GM23338 (cell line): Measurements from ENCODE around the gene RPS6KB1. TPM values are rescaled to one million over a fixed set of nuclear protein-coding genes. Genes with fewer than 3 reads are reported as not detected.
"Not testable (repeated sequence)": the region's sequence is repeated elsewhere in the genome, so short reads cannot be mapped to it uniquely, and the experiment has no call there.

ENCODE experiments used
- ATAC-seq: fragments of 200-7000 bp; cut with Tn5 transposase; 3 replicates; pipeline ENCODE4 v1.9.1; 2020
- DNase-seq: peaks from one replicate; pipeline ENCODE4 v3.0.0-alpha.2; 2015; ENCODE audit warnings: low spot score
- H2AFZ ChIP-seq: fragments of 200-600 bp; sonication (generic); 2 replicates; pipeline ENCODE4 v1.8.0; 2016; ENCODE audit warnings: antibody characterized with exemption, mild to moderate bottlenecking, moderate library complexity
- H3F3A ChIP-seq: fragments of 200-600 bp; sonication (generic); replicated peaks from 2 replicates; pipeline ENCODE4 v1.8.0; 2017; ENCODE audit warnings: antibody characterized with exemption, mixed run types, low read depth
- H3K27ac ChIP-seq: fragments of 200-600 bp; sonication (generic); 2 replicates; pipeline ENCODE4 v1.6.1; 2016; ENCODE audit warnings: low read depth
- H3K27me3 ChIP-seq: fragments of 200-600 bp; sonication (generic); 2 replicates; pipeline ENCODE4 v1.8.0; 2016; ENCODE audit warnings: mild to moderate bottlenecking, mixed run types, moderate library complexity; ENCODE audit not compliant: insufficient read depth
- H3K36me3 ChIP-seq: fragments of 200-600 bp; sonication (generic); 2 replicates; pipeline ENCODE4 v1.8.0; 2016; ENCODE audit warnings: mild to moderate bottlenecking; ENCODE audit not compliant: insufficient read depth
- H3K4me1 ChIP-seq: fragments of 200-600 bp; sonication (generic); 2 replicates; pipeline ENCODE4 v1.8.0; 2016; ENCODE audit warnings: mild to moderate bottlenecking, moderate library complexity; ENCODE audit not compliant: insufficient read depth
- H3K4me2 ChIP-seq: fragments of 200-600 bp; sonication (generic); 2 replicates; pipeline ENCODE4 v1.7.1; 2017; ENCODE audit warnings: mixed run types
- H3K4me3 ChIP-seq: fragments of 200-600 bp; sonication (generic); 2 replicates; pipeline ENCODE4 v1.6.1; 2016; ENCODE audit warnings: mixed run types
- H3K79me2 ChIP-seq: fragments of 200-600 bp; sonication (generic); replicated peaks from 2 replicates; pipeline ENCODE4 v1.8.0; 2017; ENCODE audit warnings: mild to moderate bottlenecking; ENCODE audit not compliant: insufficient read depth
- H3K9me2 ChIP-seq: fragments of 200-600 bp; sonication (generic); 2 replicates; pipeline ENCODE4 v1.8.0; 2017; ENCODE audit not compliant: insufficient read depth
- H4K20me1 ChIP-seq: fragments of 200-600 bp; sonication (generic); replicated peaks from 2 replicates; pipeline ENCODE4 v1.8.0; 2017; ENCODE audit warnings: mild to moderate bottlenecking; ENCODE audit not compliant: insufficient read depth
- H3K27ac Mint-ChIP-seq: 2 replicates; pipeline ENCODE4 v1.8.0; 2020; ENCODE audit warnings: inconsistent platforms, mild to moderate bottlenecking, moderate library complexity, mixed read lengths
- H3K27me3 Mint-ChIP-seq: 3 replicates; pipeline ENCODE4 v1.8.0; 2022; ENCODE audit warnings: low read depth, mild to moderate bottlenecking, moderate library complexity, mixed read lengths, inconsistent platforms; ENCODE audit not compliant: insufficient read depth, poor library complexity
- H3K36me3 Mint-ChIP-seq: 3 replicates; pipeline ENCODE4 v1.8.0; 2021; ENCODE audit warnings: low read depth, mild to moderate bottlenecking, inconsistent platforms, moderate library complexity, mixed read lengths
- H3K4me1 Mint-ChIP-seq: 3 replicates; pipeline ENCODE4 v1.8.0; 2020; ENCODE audit warnings: mild to moderate bottlenecking, inconsistent platforms, mixed read lengths
- H3K4me3 Mint-ChIP-seq: 3 replicates; pipeline ENCODE4 v1.8.0; 2021; ENCODE audit warnings: moderate library complexity, mild to moderate bottlenecking, inconsistent platforms, mixed read lengths
- H3K9me3 Mint-ChIP-seq: 3 replicates; pipeline ENCODE4 v1.8.0; 2020; ENCODE audit warnings: moderate library complexity, mild to moderate bottlenecking, inconsistent platforms, mixed read lengths
- CREB1 ChIP-seq: fragments of 250-450 bp; sonication (Bioruptor Pico); IDR thresholded peaks from 2 replicates; pipeline ENCODE4 v1.5.0; 2020; ENCODE audit warnings: low read depth, mild to moderate bottlenecking, moderate library complexity
- CTCF ChIP-seq, 2 experiments: fragments of 200-600 bp in 1 of 2; sonication (generic) in 1 of 2; conservative IDR thresholded peaks; 2 replicates each; pipeline versions ENCODE4 v1.5.1 to v1.6.1; 2016 to 2017; ENCODE audit warnings: antibody characterized with exemption in 2 of 2, low read depth in 2 of 2, mild to moderate bottlenecking in 2 of 2, moderate library complexity in 1 of 2
- ETS1 ChIP-seq: IDR thresholded peaks from 2 replicates; pipeline ENCODE4 v1.6.1; 2016; ENCODE audit warnings: antibody characterized with exemption
- JUNB ChIP-seq: IDR thresholded peaks from one replicate; pipeline ENCODE4 v1.6.1; 2016; ENCODE audit warnings: antibody characterized with exemption; ENCODE audit not compliant: unreplicated experiment
- NANOG ChIP-seq: IDR thresholded peaks from 2 replicates; pipeline ENCODE4 v1.6.1; 2016; ENCODE audit warnings: antibody characterized with exemption, borderline replicate concordance
- POLR2AphosphoS5 ChIP-seq: IDR thresholded peaks from 2 replicates; pipeline ENCODE4 v1.6.1; 2016; ENCODE audit warnings: antibody characterized with exemption, low read depth
- STAT1 ChIP-seq: IDR thresholded peaks from one replicate; pipeline ENCODE4 v1.6.1; 2016; ENCODE audit warnings: antibody characterized with exemption; ENCODE audit not compliant: unreplicated experiment
- ZNF114 ChIP-seq: fragments of 250-450 bp; sonication (Bioruptor Pico); IDR thresholded peaks from 2 replicates; pipeline ENCODE4 v1.5.0; 2020; ENCODE audit warnings: mild to moderate bottlenecking, moderate library complexity
- ZNF331 ChIP-seq: fragments of 250-450 bp; sonication (Bioruptor Pico); IDR thresholded peaks from 2 replicates; pipeline ENCODE4 v1.5.0; 2020; ENCODE audit warnings: low read depth, mild to moderate bottlenecking, moderate library complexity
- ZNF462 ChIP-seq: fragments of 250-450 bp; sonication (Bioruptor Pico); IDR thresholded peaks from 2 replicates; pipeline ENCODE4 v1.5.0; 2020; ENCODE audit warnings: mild to moderate bottlenecking, moderate library complexity
- polyA plus RNA-seq: library from polyadenylated mRNA; unstranded; fragments of >200 nt; fragmentation: Nextera tagmentation; extraction: Ambion mirVana; gene quantifications from 2 replicates; pipeline ENCODE4 v1.2.1, GENCODE V29; 2016
- total RNA-seq: library from RNA; depleted of rRNA; stranded (reverse); fragments of >200 nt; shearing (Covaris generic); gene quantifications from 2 replicates; pipeline ENCODE4 v1.2.3, GENCODE V29; 2014

Gene RPS6KB1
- total and polyA plus RNA-seq, 2 experiments from 2014 or later, result 19.5 to 21.7 TPM

GRCh38 chr17:59852847-59853167, 40.1 kb upstream of the RPS6KB1 start:
- not testable (repeated sequence) for H3K27me3 ChIP-seq, H2AFZ ChIP-seq, H3K36me3 Mint-ChIP-seq, H3K4me2 ChIP-seq, H3F3A ChIP-seq, H3K9me3 Mint-ChIP-seq, H3K4me1 ChIP-seq, H4K20me1 ChIP-seq, H3K4me3 ChIP-seq, ATAC-seq, H3K36me3 ChIP-seq, DNase-seq, H3K4me3 Mint-ChIP-seq, H3K9me2 ChIP-seq, H3K79me2 ChIP-seq
- H3K27ac Mint-ChIP-seq, result peak overlapping the region; percentile 80
- H3K4me1 Mint-ChIP-seq, result peaks cover 30% of the 10 kb centered on the region
- peaks cover 16% of the 10 kb centered on the region for H3K27me3 Mint-ChIP-seq
- peak overlapping the region; percentile 65 for H3K27ac ChIP-seq

GRCh38 chr17:59853168-59853918, 39.6 kb upstream of the RPS6KB1 start:
- TF ChIP-seq CREB1 (CRISPR knock-in tag) (no peak), NANOG (0 out of 2 replicates have a peak, but pooled peaks have one; percentile 22), STAT1 (no peak), CTCF (conservative IDR thresholded peaks at IDR 0.05; ENCODE audit: low read depth in 2 of 2) (peak; percentile 70 to 82), ZNF462 (CRISPR knock-in tag) (no peak), ZNF331 (no peak), ETS1 (no peak), JUNB (no peak), POLR2AphosphoS5 (no peak), ZNF114 (CRISPR knock-in tag) (no peak)
- Histone ChIP-seq H3K27ac (peak overlapping the region; percentile 65), H3K4me1 (no peaks in the 10 kb centered on the region), H2AFZ (no peak overlapping the region), H3F3A (no peaks in the 10 kb centered on the region), H3K79me2 (no peaks in the 10 kb centered on the region), H3K9me2 (peaks cover 5% of the 10 kb centered on the region; the same call in 1 of the 2 replicates), H3K4me3 (no peak overlapping the region), H3K4me2 (no peak overlapping the region), H3K36me3 (no peaks in the 10 kb centered on the region), H4K20me1 (no peaks in the 10 kb centered on the region), H3K27me3 (no peaks in the 10 kb centered on the region)
- DNase-seq (peak; percentile 94), ATAC-seq (peak; percentile 84)
- peak overlapping the region; percentile 80 for H3K27ac Mint-ChIP-seq
- H3K4me3 Mint-ChIP-seq, result no peak overlapping the region
- peaks cover 16% of the 10 kb centered on the region for H3K27me3 Mint-ChIP-seq
- peaks cover 29% of the 10 kb centered on the region for H3K4me1 Mint-ChIP-seq
- H3K9me3 Mint-ChIP-seq, result no peaks in the 10 kb centered on the region; the same call in 2 of the 3 replicates
- no peaks in the 10 kb centered on the region for H3K36me3 Mint-ChIP-seq
